Coronary artery (tissue), 2 donors: ENCODE results near the gene PLSCR4.
"Not testable (repeated sequence)": the region's sequence is repeated elsewhere in the genome, so short reads cannot be mapped to it uniquely, and the experiment has no call there.

Source experiments
- DNase-seq: peaks from one replicate; pipeline ENCODE4 v3.0.0-alpha.2; 2017; ENCODE audit warnings: low spot score
- H3K27ac ChIP-seq, 2 donors: fragments of 200-600 bp; sonication (generic); one replicate each; pipeline ENCODE4 v1.5.1; 2016 to 2019
- H3K4me3 ChIP-seq: fragments of 200-600 bp; sonication (generic); 2 replicates; pipeline ENCODE4 v1.5.1; 2016; ENCODE audit warnings: mild to moderate bottlenecking, moderate library complexity
- TF ChIP-seq, protein P1 (sequence below): fragments of 200-600 bp; sonication (generic); IDR thresholded peaks from one replicate; pipeline ENCODE4 v1.5.1; 2019; ENCODE audit warnings: antibody characterized with exemption

The PLSCR4 gene

GRCh38 chr3:146262371-146263110 is 11.6 kb upstream of the PLSCR4 start:
- DNase-seq = no peak
- no peak overlapping the region for H3K4me3 ChIP-seq
- no peak overlapping the region for H3K27ac ChIP-seq
- TF ChIP-seq, protein P1, sequence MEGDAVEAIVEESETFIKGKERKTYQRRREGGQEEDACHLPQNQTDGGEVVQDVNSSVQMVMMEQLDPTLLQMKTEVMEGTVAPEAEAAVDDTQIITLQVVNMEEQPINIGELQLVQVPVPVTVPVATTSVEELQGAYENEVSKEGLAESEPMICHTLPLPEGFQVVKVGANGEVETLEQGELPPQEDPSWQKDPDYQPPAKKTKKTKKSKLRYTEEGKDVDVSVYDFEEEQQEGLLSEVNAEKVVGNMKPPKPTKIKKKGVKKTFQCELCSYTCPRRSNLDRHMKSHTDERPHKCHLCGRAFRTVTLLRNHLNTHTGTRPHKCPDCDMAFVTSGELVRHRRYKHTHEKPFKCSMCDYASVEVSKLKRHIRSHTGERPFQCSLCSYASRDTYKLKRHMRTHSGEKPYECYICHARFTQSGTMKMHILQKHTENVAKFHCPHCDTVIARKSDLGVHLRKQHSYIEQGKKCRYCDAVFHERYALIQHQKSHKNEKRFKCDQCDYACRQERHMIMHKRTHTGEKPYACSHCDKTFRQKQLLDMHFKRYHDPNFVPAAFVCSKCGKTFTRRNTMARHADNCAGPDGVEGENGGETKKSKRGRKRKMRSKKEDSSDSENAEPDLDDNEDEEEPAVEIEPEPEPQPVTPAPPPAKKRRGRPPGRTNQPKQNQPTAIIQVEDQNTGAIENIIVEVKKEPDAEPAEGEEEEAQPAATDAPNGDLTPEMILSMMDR = no peak

DNA sequence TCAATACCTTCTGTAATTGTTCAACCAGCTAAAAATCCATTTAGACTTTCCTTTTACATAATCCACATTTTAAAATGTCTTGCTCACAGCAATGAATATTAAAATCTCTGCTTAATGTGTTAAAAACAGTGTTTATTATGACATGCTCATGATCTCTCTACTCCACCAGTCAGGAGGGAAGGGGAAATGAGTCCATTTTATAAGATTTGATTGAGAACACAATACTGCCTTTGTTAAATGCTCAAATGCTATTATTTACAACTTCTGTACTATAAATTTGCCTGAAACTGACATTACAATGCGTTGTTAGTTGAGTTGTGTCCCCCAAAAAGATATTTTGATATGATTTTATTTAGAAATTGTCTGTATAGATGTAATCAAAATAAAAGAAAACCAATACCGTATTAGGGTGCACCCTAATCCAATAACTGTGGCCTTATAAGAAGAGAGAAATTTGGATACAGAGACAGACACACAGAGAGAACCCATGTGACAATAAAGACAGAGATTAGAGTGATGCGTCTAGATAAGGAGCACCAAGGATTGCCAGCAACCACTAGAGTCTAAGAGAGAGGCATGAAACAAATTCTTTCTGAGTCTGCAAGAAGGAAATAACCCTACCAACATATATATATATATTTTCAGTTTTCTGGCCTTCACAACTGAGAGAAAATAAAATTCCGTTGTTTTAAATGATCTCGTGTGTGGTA is 9.1 kb upstream of the PLSCR4 start:
- no peak for DNase-seq
- TF ChIP-seq, protein P1 = no peak
- no peak overlapping the region for H3K4me3 ChIP-seq
- no peak overlapping the region for H3K27ac ChIP-seq

GRCh38 chr3:146256851-146257486 is 6.1 kb upstream of the PLSCR4 start:
- Histone ChIP-seq H3K4me3 (no peak overlapping the region), H3K27ac (no peak overlapping the region)
- TF ChIP-seq, protein P1 = no peak
- DNase-seq = no peak

DNA sequence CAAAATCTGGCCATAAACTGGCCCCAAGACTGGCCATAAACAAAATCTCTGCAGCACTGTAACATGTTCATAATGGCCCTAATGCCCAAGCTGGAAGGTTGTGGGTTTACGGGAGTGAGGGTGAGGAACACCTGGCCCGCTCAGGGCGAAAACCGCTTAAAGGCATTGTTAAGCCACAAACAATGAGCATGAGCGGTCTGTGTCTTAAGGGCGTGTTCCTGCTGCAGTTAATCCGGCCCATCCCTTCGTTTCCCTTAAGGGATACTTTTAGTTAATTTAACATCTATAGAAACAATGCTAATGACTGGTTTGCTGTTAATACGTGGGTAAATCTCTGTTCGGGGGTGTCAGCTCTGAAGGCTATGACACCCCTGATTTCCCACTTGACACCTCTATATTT is 1.5 kb upstream of the PLSCR4 start:
- H3K4me3 ChIP-seq, DNase-seq: not testable (repeated sequence)
- peak overlapping the region; percentile 97 to 99 for H3K27ac ChIP-seq

- TF ChIP-seq, protein P1 = no peak
- DNase-seq = no peak
- peak overlapping the region; percentile 97 to 99 for H3K27ac ChIP-seq
- H3K4me3 ChIP-seq = peak overlapping the region; percentile 98
Measured at GRCh38 chr3:146249921-146250320, 984 bp downstream of the PLSCR4 start.

DNA sequence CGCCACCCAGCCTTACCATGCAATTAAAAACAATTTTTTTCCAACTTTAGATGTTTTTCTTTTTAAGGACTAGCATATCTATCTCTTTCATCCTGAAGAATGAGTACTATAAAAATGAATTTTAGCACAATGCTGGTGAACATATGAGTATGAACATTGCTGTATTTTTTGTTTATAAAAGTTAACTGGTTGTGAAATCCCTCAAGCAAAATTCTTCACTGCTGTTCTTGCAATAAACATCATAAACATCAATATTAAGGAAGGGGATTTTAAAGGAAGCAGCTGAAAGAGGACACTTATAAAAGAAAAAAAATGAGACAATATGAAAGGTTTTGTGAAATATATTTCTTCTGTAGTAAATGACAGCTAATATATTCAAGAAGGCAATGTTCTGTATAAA is 3.0 kb downstream of the PLSCR4 start:
- H3K27ac ChIP-seq = peak overlapping the region; percentile 21 to 33
- H3K4me3 ChIP-seq = peak overlapping the region; percentile 98
- DNase-seq = no peak
- TF ChIP-seq, protein P1 = no peak

GRCh38 chr3:146246526-146246925 is 4.4 kb downstream of the PLSCR4 start:
- TF ChIP-seq, protein P1 = no peak
- peak overlapping the region in 1 of 2 donors; percentile 21 for H3K27ac ChIP-seq

More at GRCh38 chr3:146246526-146246925, 4.4 kb downstream of the PLSCR4 start:
- H3K4me3 ChIP-seq = no peak overlapping the region
- no peak for DNase-seq
